ENCODE data around the gene CIZ1.
A peak's percentile ranks its signal among the peaks of the same experiment; 100 is the strongest.

Gene CIZ1

GRCh38 chr9:128192601-128193371 lies 1.4 kb upstream of the CIZ1 start:
- no peak overlapping the region for H3K4me3 ChIP-seq (ENCODE audit: low read depth, low read length)
- no peak for TF ChIP-seq MAX (IDR thresholded peaks at IDR 0.05; ENCODE audit: low read depth, low read length)
- TF ChIP-seq CTCF (IDR thresholded peaks at IDR 0.05; ENCODE audit: low read depth, low read length) = peak; percentile 22
- peak; percentile 78 for DNase-seq (ENCODE audit: low read depth)

GRCh38 chr9:128190516-128191405 lies 611 bp downstream of the CIZ1 start:
- H3K4me3 ChIP-seq (ENCODE audit: low read depth, low read length) = peak overlapping the region; percentile 77
- no peak for TF ChIP-seq CTCF (IDR thresholded peaks at IDR 0.05; ENCODE audit: low read depth, low read length)
- no peak for TF ChIP-seq MAX (IDR thresholded peaks at IDR 0.05; ENCODE audit: low read depth, low read length)
- TF ChIP-seq MYC (IDR thresholded peaks at IDR 0.05; ENCODE audit: low read depth, low read length) = no peak
- TF ChIP-seq POLR2A (IDR thresholded peaks at IDR 0.05; ENCODE audit: extremely low read depth, insufficient read length) = no peak
- DNase-seq (ENCODE audit: low read depth) = peak; percentile 39

- no peak overlapping the region for H3K4me3 ChIP-seq (ENCODE audit: low read depth, low read length)
- no peak for TF ChIP-seq MAX (IDR thresholded peaks at IDR 0.05; ENCODE audit: low read depth, low read length)
- TF ChIP-seq MYC (IDR thresholded peaks at IDR 0.05; ENCODE audit: low read depth, low read length) = no peak
- TF ChIP-seq POLR2A (IDR thresholded peaks at IDR 0.05; ENCODE audit: extremely low read depth, insufficient read length) = no peak
- no peak for TF ChIP-seq CTCF (IDR thresholded peaks at IDR 0.05; ENCODE audit: low read depth, low read length)
- no peak for DNase-seq (ENCODE audit: low read depth)
These were observed 1.4 kb downstream of the CIZ1 start for GRCh38 chr9:128190013-128190412.

- TF ChIP-seq MAX (IDR thresholded peaks at IDR 0.05; ENCODE audit: low read depth, low read length) = no peak
- TF ChIP-seq POLR2A (IDR thresholded peaks at IDR 0.05; ENCODE audit: extremely low read depth, insufficient read length) = no peak
- TF ChIP-seq CTCF (IDR thresholded peaks at IDR 0.05; ENCODE audit: low read depth, low read length) = no peak
- TF ChIP-seq MYC (IDR thresholded peaks at IDR 0.05; ENCODE audit: low read depth, low read length) = no peak
- H3K4me3 ChIP-seq (ENCODE audit: low read depth, low read length) = no peak overlapping the region
- no peak for DNase-seq (ENCODE audit: low read depth)
These were observed 3.2 kb downstream of the CIZ1 start for GRCh38 chr9:128188209-128188608.

GRCh38 chr9:128187361-128187760 lies 4.0 kb downstream of the CIZ1 start:
- no peak overlapping the region for H3K4me3 ChIP-seq (ENCODE audit: low read depth, low read length)
- no peak for DNase-seq (ENCODE audit: low read depth)
- TF ChIP-seq MAX (IDR thresholded peaks at IDR 0.05; ENCODE audit: low read depth, low read length) (no peak), CTCF (IDR thresholded peaks at IDR 0.05; ENCODE audit: low read depth, low read length) (no peak), POLR2A (IDR thresholded peaks at IDR 0.05; ENCODE audit: extremely low read depth, insufficient read length) (no peak), MYC (IDR thresholded peaks at IDR 0.05; ENCODE audit: low read depth, low read length) (no peak)

Measured in NB4 (cell line).